GM19455 (cell line): ENCODE results near the gene SLC16A10.
A peak's percentile ranks its signal among the peaks of the same experiment; 100 is the strongest.
"Not testable (repeated sequence)": the region's sequence is repeated elsewhere in the genome, so short reads cannot be mapped to it uniquely, and the experiment has no call there.

Source experiments
- ATAC-seq: cut with Tn5 transposase; IDR thresholded peaks from one replicate; pipeline ENCODE4 v1.9.1; 2021; ENCODE audit not compliant: unreplicated experiment

Gene SLC16A10

GRCh38 chr6:111087106-111087835 is at the start of gene SLC16A10:
Gene SLC16A10, plus strand, starts transcription at chr6:111087503. Its CDS starts 250 bp downstream, at chr6:111087753.
- peak; percentile 84 for ATAC-seq

GRCh38 chr6:111038534-111039252 is 48.6 kb upstream of the SLC16A10 start:
- ATAC-seq, result peak; percentile 66

- no peak for ATAC-seq
Measured at GRCh38 chr6:111041917-111042316, 45.4 kb upstream of the SLC16A10 start.

GRCh38 chr6:111047244-111047643 is 40.1 kb upstream of the SLC16A10 start:
- ATAC-seq, result no peak

GRCh38 chr6:111050261-111051023 is 36.9 kb upstream of the SLC16A10 start:
- ATAC-seq, result no peak

- no peak for ATAC-seq
Measured at GRCh38 chr6:111052171-111052570, 35.1 kb upstream of the SLC16A10 start.

- ATAC-seq, result no peak
Measured at GRCh38 chr6:111057074-111057752, 30.1 kb upstream of the SLC16A10 start.

GRCh38 chr6:111061508-111061907 is 25.8 kb upstream of the SLC16A10 start:
- no peak for ATAC-seq

GRCh38 chr6:111061985-111062384 is 25.3 kb upstream of the SLC16A10 start:
- ATAC-seq, result not testable (repeated sequence)

GRCh38 chr6:111062860-111063259 is 24.4 kb upstream of the SLC16A10 start:
- ATAC-seq, result not testable (repeated sequence)

GRCh38 chr6:111068109-111068865 is 19.0 kb upstream of the SLC16A10 start:
- ATAC-seq, result no peak

GRCh38 chr6:111068866-111069234 is 18.5 kb upstream of the SLC16A10 start:
- ATAC-seq, result no peak

- no peak for ATAC-seq
Measured at GRCh38 chr6:111069382-111070104, 17.8 kb upstream of the SLC16A10 start.

GRCh38 chr6:111070105-111071005 is 16.9 kb upstream of the SLC16A10 start:
- ATAC-seq, result no peak

GRCh38 chr6:111072801-111073360 is 14.4 kb upstream of the SLC16A10 start:
- no peak for ATAC-seq

- no peak for ATAC-seq
Measured at GRCh38 chr6:111074311-111074710, 13.0 kb upstream of the SLC16A10 start.

GRCh38 chr6:111076024-111076695 is 11.1 kb upstream of the SLC16A10 start:
- no peak for ATAC-seq

GRCh38 chr6:111080698-111081097 is 6.6 kb upstream of the SLC16A10 start:
- no peak for ATAC-seq
